Sigmoid colon (tissue), 7 donors: ENCODE data around the gene ZNG1A. TPM values are rescaled to one million over a fixed set of nuclear protein-coding genes. Genes with fewer than 3 reads are reported as not detected.
"Not testable (repeated sequence)": the region's sequence is repeated elsewhere in the genome, so short reads cannot be mapped to it uniquely, and the experiment has no call there.

Experiments
- DNase-seq: peaks from one replicate; pipeline ENCODE4 v3.0.0-alpha.2; 2019
- H3K27ac ChIP-seq, 4 donors: fragments of 200-600 bp; sonication (generic); one replicate each; pipeline ENCODE4 v1.5.1; 2016 to 2019; ENCODE audit warnings: mild to moderate bottlenecking in 1 of 4
- H3K27me3 ChIP-seq, 3 donors: fragments of 200-600 bp; sonication (generic); one replicate each; pipeline ENCODE4 v1.5.1; 2019; ENCODE audit warnings: mild to moderate bottlenecking in 1 of 3
- H3K36me3 ChIP-seq, 4 donors: fragments of 200-600 bp; sonication (generic); one replicate each; pipeline ENCODE4 v1.5.1; 2016 to 2019
- H3K4me1 ChIP-seq, 4 donors: fragments of 200-600 bp; sonication (generic); one replicate each; pipeline ENCODE4 v1.5.1; 2017 to 2019
- H3K4me3 ChIP-seq, 4 donors: fragments of 200-600 bp; sonication (generic); one replicate each; pipeline ENCODE4 v1.5.1; 2017 to 2019; ENCODE audit warnings: mild to moderate bottlenecking in 2 of 4, moderate library complexity in 1 of 4
- H3K9me3 ChIP-seq, 4 donors: fragments of 200-600 bp in 3 of 4; sonication (generic) in 3 of 4; one replicate each; pipeline versions ENCODE4 v1.5.1 to v1.6.1; 2013 to 2019
- POLR2AphosphoS5 ChIP-seq, 4 donors: sonication (generic); formaldehyde crosslinking; IDR thresholded peaks; one replicate each; pipeline ENCODE4 v1.6.1; 2017; ENCODE audit warnings: antibody characterized with exemption in 4 of 4
- WGBS, 2 donors: extraction: QIAGEN DNeasy Blood & Tissue Kit; methylation state at CpG; one replicate each; pipeline ENCODE4 v1.1.7; 2013; 5-methylcytosine and 5-hydroxymethylcytosine counted together
- intact Hi-C: fragments of 100-400 bp; cut with DNase I; formaldehyde crosslinking; loops from one replicate; pipeline ENCODE4 v1.15.1; 2023
- polyA plus RNA-seq, 3 donors: library from polyadenylated mRNA; stranded (reverse); fragments of 200-250 nt; gene quantifications; one replicate each; pipeline ENCODE4 v1.2.3, GENCODE V29; 2013
- total RNA-seq, 4 donors: library from RNA; depleted of rRNA; stranded (reverse); fragments of >200 nt; gene quantifications; one replicate each; pipeline ENCODE4 v1.1.0, GENCODE V29; 2016
- donor health status: healthy with polysubstance abuse.
- donor health status: Bipolar disorder and iron deficiency.
- donor health status: healthy.

Gene ZNG1A
- total and polyA plus RNA-seq, 7 donors, result 22.5 to 43.9 (median 28.0) TPM

- Histone ChIP-seq H3K4me3 (peak overlapping the region in 2 of 4 donors; percentile 45 to 48), H3K4me1 (peaks cover 0 to 23% (median 21%) of the 10 kb centered on the region in 4 donors), H3K27me3 (peaks cover 21 to 82% (median 52%) of the 10 kb centered on the region in 3 donors)
- WGBS, 2 donors, result 6 to 9% methylated on average over 51 to 55 of the region's 55 CpGs
- DNase-seq, H3K9me3 ChIP-seq, H3K36me3 ChIP-seq, H3K27ac ChIP-seq, intact Hi-C loops: not testable (repeated sequence)
- TF ChIP-seq POLR2AphosphoS5 (IDR thresholded peaks at IDR 0.05), result peak in 2 of 4 donors; percentile 34 to 58
Measured at GRCh38 chr9:112589-113467, 66.0 kb downstream of the ZNG1A start.

DNA sequence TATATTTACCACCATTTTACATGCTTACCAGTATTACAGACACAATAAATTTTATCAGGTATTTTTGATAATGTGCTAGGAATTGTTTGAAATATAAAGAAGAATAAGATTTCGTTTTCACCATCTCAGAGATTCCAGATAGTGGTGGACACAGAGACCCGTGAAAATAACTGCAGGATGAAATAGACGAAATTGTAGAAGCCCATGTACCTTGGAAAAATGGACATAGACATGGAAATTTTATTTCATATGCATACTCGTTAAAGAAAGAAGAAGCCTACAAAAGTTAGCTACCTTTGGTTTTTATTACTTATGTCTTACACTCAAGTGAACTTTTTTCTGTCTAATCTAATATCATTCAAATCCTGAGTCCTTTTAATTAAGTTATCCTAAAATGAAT is 68.2 kb downstream of the ZNG1A start:
- H3K27ac ChIP-seq, intact Hi-C loops, H3K36me3 ChIP-seq, DNase-seq, H3K4me3 ChIP-seq, H3K9me3 ChIP-seq: not testable (repeated sequence)
- Histone ChIP-seq H3K27me3 (peaks cover 15 to 69% (median 38%) of the 10 kb centered on the region in 3 donors), H3K4me1 (peaks cover 0 to 21% (median 20%) of the 10 kb centered on the region in 4 donors)
- peak in 1 of 4 donors; percentile 9 for TF ChIP-seq POLR2AphosphoS5 (IDR thresholded peaks at IDR 0.05)
- 25 to 32% methylated on average over 4 of the region's 4 CpGs for WGBS, 2 donors

GRCh38 chr9:109540-109939 is 69.3 kb downstream of the ZNG1A start:
- intact Hi-C loops, DNase-seq, H3K4me3 ChIP-seq, H3K36me3 ChIP-seq, H3K9me3 ChIP-seq, H3K27ac ChIP-seq: not testable (repeated sequence)
- WGBS, 2 donors, result 18 to 42% methylated on average over 6 of the region's 8 CpGs
- Histone ChIP-seq H3K4me1 (peaks cover 0 to 14% (median 14%) of the 10 kb centered on the region in 4 donors), H3K27me3 (peaks cover 13 to 61% (median 30%) of the 10 kb centered on the region in 3 donors)

DNA sequence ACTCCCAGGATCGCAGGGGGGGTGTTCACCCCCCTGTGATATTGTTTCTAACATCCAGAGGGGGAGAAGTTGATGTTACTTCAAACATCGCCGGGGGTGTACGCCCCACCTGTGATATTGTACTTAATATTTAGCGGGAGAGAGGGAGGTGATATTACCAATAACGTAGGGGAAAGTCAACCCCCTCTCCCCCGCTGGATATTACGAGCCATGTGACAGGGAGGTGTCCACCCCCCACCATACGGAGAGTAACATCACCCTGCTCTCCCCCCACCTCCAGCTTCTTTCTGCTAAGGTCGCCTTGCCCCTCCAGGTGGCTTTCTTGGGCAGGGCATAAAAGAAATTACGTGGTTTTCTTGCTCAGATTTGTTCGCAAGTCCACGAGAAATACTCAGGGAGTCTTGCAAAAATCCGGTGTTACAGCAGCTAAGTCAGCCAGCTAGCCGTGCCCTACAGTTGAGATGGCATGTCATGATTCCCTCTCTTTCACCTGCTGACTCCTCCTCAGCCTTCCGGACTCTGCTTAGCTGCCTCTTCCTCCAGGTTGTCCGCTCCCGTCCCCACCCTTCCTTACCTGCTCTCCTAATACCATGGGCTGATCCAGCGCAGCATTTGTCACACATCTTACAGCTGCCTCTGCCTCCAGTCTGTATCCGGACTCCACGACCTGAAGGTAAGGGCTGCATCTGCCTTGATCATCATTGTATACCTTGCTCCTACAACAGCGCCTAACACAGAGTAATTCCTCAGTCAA is 69.9 kb downstream of the ZNG1A start:
- H3K9me3 ChIP-seq, H3K27ac ChIP-seq, H3K4me1 ChIP-seq, H3K4me3 ChIP-seq, H3K36me3 ChIP-seq, intact Hi-C loops, DNase-seq: not testable (repeated sequence)
- 14 to 25% methylated on average over 22 of the region's 22 CpGs for WGBS, 2 donors
- peaks cover 13 to 55% (median 24%) of the 10 kb centered on the region in 3 donors for H3K27me3 ChIP-seq

DNA sequence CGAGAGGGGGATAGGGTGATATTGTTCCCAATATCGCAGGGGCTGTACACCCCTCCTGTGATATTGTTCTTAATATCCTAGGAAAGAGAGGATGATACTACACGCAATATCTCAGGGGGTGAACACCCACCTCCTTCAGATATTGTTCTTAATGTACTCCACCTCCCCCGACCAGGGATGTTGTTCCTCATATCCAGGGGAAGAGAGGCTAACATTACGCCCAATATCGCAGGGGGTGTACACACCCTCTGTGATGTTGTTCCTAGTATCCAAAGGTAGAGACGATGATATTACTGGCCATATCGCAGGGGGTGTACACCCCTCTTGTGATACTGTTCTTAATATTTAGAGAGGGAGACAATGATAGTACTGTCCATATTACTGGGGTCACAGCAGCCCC is 72.9 kb downstream of the ZNG1A start:
- intact Hi-C loops, DNase-seq, H3K4me3 ChIP-seq, H3K4me1 ChIP-seq, H3K27ac ChIP-seq, H3K36me3 ChIP-seq, H3K9me3 ChIP-seq: not testable (repeated sequence)
- H3K27me3 ChIP-seq, result peaks cover 0 to 34% (median 7%) of the 10 kb centered on the region in 3 donors
- 83 to 87% methylated on average over 8 of the region's 8 CpGs for WGBS, 2 donors

GRCh38 chr9:100430-100829 is 78.4 kb downstream of the ZNG1A start:
- H3K36me3 ChIP-seq, intact Hi-C loops, DNase-seq, H3K9me3 ChIP-seq, H3K4me1 ChIP-seq, H3K27me3 ChIP-seq, H3K4me3 ChIP-seq, H3K27ac ChIP-seq: not testable (repeated sequence)
- 92 to 93% methylated on average over 9 of the region's 9 CpGs for whole genome bisulfite sequencing, 2 donors

DNA sequence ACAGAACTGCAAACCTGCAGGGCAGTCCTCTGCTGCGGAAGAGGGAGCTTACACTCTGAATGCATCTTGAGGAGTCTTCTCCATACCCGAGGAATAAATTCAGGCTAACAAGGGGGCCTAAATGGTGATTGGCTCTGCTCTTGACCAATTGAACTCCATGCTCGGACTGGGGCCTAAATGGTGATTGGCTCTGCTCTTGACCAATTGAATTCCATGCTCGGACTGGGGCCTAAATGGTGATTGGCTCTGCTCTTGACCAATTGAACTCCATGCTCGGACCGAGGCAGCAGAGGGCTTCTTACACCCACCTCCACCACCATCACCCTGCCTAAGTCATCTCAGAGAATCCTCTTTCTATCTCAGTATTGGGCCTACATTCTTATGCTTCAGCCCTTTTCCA is 79.0 kb downstream of the ZNG1A start:
- 91 to 94% methylated on average over 6 of the region's 6 CpGs for WGBS, 2 donors
- H3K27me3 ChIP-seq, H3K4me1 ChIP-seq, DNase-seq, H3K4me3 ChIP-seq, intact Hi-C loops, H3K9me3 ChIP-seq, H3K27ac ChIP-seq, H3K36me3 ChIP-seq: not testable (repeated sequence)

GRCh38 chr9:98775-99174 is 80.1 kb downstream of the ZNG1A start:
- H3K4me3 ChIP-seq, H3K36me3 ChIP-seq, DNase-seq, H3K27me3 ChIP-seq, H3K27ac ChIP-seq, H3K9me3 ChIP-seq, intact Hi-C loops, H3K4me1 ChIP-seq: not testable (repeated sequence)
- 78 to 82% methylated on average over 3 of the region's 3 CpGs for WGBS, 2 donors

DNA sequence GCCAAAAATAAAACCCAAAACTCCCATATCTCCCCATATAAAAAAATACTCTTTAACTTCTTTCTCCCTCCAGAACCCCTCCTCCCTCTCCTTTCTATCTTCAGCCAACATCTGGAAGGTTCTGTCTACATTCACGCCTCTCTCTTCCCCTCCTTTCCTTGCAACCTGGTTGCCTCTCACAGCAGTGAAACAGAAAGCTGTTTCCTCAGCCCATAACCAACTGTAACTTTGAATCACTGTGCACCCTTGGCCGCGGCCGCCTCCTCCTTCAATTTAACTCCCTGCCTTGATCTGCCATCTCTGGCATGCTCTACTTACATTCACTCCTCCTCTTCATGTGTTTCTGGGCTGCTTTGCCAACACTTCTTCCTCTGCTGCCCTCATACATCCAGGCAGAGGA is 83.9 kb downstream of the ZNG1A start:
- H3K4me1 ChIP-seq, intact Hi-C loops, DNase-seq, H3K27ac ChIP-seq, H3K9me3 ChIP-seq, H3K4me3 ChIP-seq, H3K27me3 ChIP-seq, H3K36me3 ChIP-seq: not testable (repeated sequence)
- WGBS, 2 donors, result 37 to 55% methylated on average over 4 of the region's 4 CpGs

DNA sequence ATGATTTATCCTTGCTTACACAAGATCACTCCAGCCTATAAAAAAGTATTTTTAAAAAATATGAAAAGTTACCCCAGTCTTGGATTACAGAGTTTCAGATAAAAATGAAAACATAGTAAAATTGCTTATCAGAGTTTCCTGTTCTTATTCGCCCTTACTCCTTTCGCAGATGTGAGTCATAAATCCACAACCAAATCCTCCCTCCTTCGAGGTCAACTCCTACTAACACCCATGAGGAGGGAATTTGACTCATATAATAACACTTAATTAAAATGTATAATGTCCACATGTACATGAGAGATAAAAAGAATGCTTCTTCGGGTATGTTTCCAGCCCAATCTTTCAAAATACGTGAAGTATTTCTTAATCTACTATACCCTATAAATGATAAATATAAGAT is 84.5 kb downstream of the ZNG1A start:
- WGBS, 2 donors, result 45 to 51% methylated on average over 4 of the region's 5 CpGs
- H3K4me3 ChIP-seq, H3K27ac ChIP-seq, DNase-seq, H3K9me3 ChIP-seq, H3K27me3 ChIP-seq, H3K4me1 ChIP-seq, intact Hi-C loops, H3K36me3 ChIP-seq: not testable (repeated sequence)

- H3K27me3 ChIP-seq, H3K27ac ChIP-seq, H3K9me3 ChIP-seq, DNase-seq, H3K4me1 ChIP-seq, H3K36me3 ChIP-seq, H3K4me3 ChIP-seq, intact Hi-C loops: not testable (repeated sequence)
- 89 to 90% methylated on average over 4 of the region's 5 CpGs for WGBS, 2 donors
Measured at GRCh38 chr9:93909-94308, 84.9 kb downstream of the ZNG1A start.

GRCh38 chr9:90851-91250 is 88.0 kb downstream of the ZNG1A start:
- intact Hi-C loops, H3K9me3 ChIP-seq, H3K4me3 ChIP-seq, H3K27ac ChIP-seq, H3K27me3 ChIP-seq, H3K36me3 ChIP-seq, DNase-seq, H3K4me1 ChIP-seq: not testable (repeated sequence)
- 73 to 88% methylated on average over 1 of the region's 1 CpG for WGBS, 2 donors
